ENCODE results near the gene CCR7. TPM values are rescaled to one million over a fixed set of nuclear protein-coding genes. Genes with fewer than 3 reads are reported as not detected.

Gene CCR7
- polyA plus RNA-seq, 1 of the 3 experiments (the other 2 are of a cell fraction), result not detected

DNA sequence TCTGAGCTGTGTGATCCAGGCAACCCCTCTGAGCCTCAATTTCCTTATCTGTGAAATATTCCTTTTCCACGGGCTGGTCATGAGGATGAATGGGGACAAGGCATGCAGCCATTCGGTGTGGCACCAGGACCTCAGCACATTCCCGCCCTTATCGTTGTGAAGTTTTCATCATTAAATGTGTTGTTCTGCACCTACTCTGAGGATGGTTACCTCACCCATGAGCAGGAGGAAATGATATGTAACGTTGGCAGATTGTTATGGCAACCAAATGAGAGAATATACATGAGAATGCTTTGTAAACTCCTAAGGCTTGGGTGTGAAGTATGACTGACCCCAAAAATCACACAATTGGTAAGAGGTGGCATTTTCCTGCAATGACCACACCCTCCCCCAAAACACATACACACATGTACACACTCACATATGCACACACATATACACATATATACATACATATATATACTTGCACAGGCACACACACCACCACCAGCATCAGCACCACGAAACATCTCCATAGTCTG is 42.8 kb upstream of the CCR7 start:
- H2AFZ ChIP-seq (ENCODE audit: low read depth), result no peak overlapping the region
- POLR2A ChIA-PET, result no interaction called here
- 57% methylated on average over 6 of the region's 6 CpGs for WGBS (ENCODE audit: low lambda C conversion rate)
- no peaks in the 10 kb centered on the region for H3K36me3 ChIP-seq (replicated peaks in 1 of 2; ENCODE audit: control insufficient read depth in 1 of 2, insufficient read depth in 2 of 2, low read length in 1 of 2)
- H4K20me1 ChIP-seq (ENCODE audit: insufficient read depth), result no peaks in the 10 kb centered on the region
- no peak overlapping the region for H3K4me3 ChIP-seq (ENCODE audit: low read depth in 2 of 2, low read length in 1 of 2)
- no peak for DNase-seq
- H3K9ac ChIP-seq, result no peak overlapping the region
- H3K4me2 ChIP-seq, result no peak overlapping the region
- H3K4me1 ChIP-seq (ENCODE audit: control insufficient read depth in 1 of 2, insufficient read depth in 2 of 2, low read depth in 1 of 2, low read length in 1 of 2), result peaks cover 0 to 5% of the 10 kb centered on the region in 2 experiments; a peak in 1 of 4 replicates
- no peaks in the 10 kb centered on the region for H3K9me2 ChIP-seq
- H3K79me2 ChIP-seq (ENCODE audit: insufficient read depth), result no peaks in the 10 kb centered on the region
- no peak overlapping the region for H3K27ac ChIP-seq (ENCODE audit: low read depth in 2 of 2, low read length in 1 of 2)
- TF ChIP-seq POLR2AphosphoS5 (IDR thresholded peaks at IDR 0.05; ENCODE audit: low read depth, low read length) (no peak), CHD2 (IDR thresholded peaks at IDR 0.05; ENCODE audit: low read length, partially characterized antibody) (no peak), EZH2phosphoT487 (IDR thresholded peaks at IDR 0.05; ENCODE audit: borderline replicate concordance, low read depth) (no peak), RFX5 (IDR thresholded peaks at IDR 0.05; ENCODE audit: low read length) (no peak), TEAD4 (IDR thresholded peaks at IDR 0.05; ENCODE audit: borderline replicate concordance, insufficient read depth) (no peak), JUND (IDR thresholded peaks at IDR 0.05) (no peak), GABPA (IDR thresholded peaks at IDR 0.05; ENCODE audit: low read depth) (no peak), TAF1 (IDR thresholded peaks at IDR 0.05; ENCODE audit: borderline replicate concordance, low read depth, low read length) (no peak), MXI1 (IDR thresholded peaks at IDR 0.05; ENCODE audit: low read depth, low read length) (no peak), GATA2 (CRISPR knock-in tag; IDR thresholded peaks at IDR 0.05) (no peak), RXRA (IDR thresholded peaks at IDR 0.05; ENCODE audit: borderline replicate concordance, low read depth) (no peak), SMC3 (IDR thresholded peaks at IDR 0.05; ENCODE audit: low read depth, low read length) (no peak)
- TF ChIP-seq, protein P1, sequence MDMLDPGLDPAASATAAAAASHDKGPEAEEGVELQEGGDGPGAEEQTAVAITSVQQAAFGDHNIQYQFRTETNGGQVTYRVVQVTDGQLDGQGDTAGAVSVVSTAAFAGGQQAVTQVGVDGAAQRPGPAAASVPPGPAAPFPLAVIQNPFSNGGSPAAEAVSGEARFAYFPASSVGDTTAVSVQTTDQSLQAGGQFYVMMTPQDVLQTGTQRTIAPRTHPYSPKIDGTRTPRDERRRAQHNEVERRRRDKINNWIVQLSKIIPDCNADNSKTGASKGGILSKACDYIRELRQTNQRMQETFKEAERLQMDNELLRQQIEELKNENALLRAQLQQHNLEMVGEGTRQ (IDR thresholded peaks at IDR 0.05; ENCODE audit: borderline replicate concordance, low read depth, low read length), result no peak
- TF ChIP-seq, protein P2, sequence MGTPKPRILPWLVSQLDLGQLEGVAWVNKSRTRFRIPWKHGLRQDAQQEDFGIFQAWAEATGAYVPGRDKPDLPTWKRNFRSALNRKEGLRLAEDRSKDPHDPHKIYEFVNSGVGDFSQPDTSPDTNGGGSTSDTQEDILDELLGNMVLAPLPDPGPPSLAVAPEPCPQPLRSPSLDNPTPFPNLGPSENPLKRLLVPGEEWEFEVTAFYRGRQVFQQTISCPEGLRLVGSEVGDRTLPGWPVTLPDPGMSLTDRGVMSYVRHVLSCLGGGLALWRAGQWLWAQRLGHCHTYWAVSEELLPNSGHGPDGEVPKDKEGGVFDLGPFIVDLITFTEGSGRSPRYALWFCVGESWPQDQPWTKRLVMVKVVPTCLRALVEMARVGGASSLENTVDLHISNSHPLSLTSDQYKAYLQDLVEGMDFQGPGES (IDR thresholded peaks at IDR 0.05; ENCODE audit: low read depth, low read length), result no peak
- TF ChIP-seq, protein P3, sequence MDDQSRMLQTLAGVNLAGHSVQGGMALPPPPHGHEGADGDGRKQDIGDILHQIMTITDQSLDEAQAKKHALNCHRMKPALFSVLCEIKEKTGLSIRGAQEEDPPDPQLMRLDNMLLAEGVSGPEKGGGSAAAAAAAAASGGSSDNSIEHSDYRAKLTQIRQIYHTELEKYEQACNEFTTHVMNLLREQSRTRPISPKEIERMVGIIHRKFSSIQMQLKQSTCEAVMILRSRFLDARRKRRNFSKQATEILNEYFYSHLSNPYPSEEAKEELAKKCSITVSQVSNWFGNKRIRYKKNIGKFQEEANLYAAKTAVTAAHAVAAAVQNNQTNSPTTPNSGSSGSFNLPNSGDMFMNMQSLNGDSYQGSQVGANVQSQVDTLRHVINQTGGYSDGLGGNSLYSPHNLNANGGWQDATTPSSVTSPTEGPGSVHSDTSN (IDR thresholded peaks at IDR 0.05), result no peak
- TF ChIP-seq, protein P4, sequence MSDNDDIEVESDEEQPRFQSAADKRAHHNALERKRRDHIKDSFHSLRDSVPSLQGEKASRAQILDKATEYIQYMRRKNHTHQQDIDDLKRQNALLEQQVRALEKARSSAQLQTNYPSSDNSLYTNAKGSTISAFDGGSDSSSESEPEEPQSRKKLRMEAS (IDR thresholded peaks at IDR 0.05; ENCODE audit: low read depth), result no peak
- TF ChIP-seq, protein P5, sequence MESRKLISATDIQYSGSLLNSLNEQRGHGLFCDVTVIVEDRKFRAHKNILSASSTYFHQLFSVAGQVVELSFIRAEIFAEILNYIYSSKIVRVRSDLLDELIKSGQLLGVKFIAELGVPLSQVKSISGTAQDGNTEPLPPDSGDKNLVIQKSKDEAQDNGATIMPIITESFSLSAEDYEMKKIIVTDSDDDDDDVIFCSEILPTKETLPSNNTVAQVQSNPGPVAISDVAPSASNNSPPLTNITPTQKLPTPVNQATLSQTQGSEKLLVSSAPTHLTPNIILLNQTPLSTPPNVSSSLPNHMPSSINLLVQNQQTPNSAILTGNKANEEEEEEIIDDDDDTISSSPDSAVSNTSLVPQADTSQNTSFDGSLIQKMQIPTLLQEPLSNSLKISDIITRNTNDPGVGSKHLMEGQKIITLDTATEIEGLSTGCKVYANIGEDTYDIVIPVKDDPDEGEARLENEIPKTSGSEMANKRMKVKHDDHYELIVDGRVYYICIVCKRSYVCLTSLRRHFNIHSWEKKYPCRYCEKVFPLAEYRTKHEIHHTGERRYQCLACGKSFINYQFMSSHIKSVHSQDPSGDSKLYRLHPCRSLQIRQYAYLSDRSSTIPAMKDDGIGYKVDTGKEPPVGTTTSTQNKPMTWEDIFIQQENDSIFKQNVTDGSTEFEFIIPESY (IDR thresholded peaks at IDR 0.05; ENCODE audit: borderline replicate concordance, low read depth), result no peak
- TF ChIP-seq, protein P6, sequence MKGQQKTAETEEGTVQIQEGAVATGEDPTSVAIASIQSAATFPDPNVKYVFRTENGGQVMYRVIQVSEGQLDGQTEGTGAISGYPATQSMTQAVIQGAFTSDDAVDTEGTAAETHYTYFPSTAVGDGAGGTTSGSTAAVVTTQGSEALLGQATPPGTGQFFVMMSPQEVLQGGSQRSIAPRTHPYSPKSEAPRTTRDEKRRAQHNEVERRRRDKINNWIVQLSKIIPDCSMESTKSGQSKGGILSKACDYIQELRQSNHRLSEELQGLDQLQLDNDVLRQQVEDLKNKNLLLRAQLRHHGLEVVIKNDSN (IDR thresholded peaks at IDR 0.05; ENCODE audit: borderline replicate concordance, low read depth), result no peak
- no peaks in the 10 kb centered on the region for H3K9me3 ChIP-seq
- H3F3A ChIP-seq (replicated peaks; ENCODE audit: insufficient read depth), result no peaks in the 10 kb centered on the region
- peaks cover 46% of the 10 kb centered on the region for H3K27me3 ChIP-seq (ENCODE audit: insufficient read depth)
- CTCF ChIA-PET, result no interaction called here

Data from SK-N-SH (cell line).